ENCODE results near the gene RNF217.

RNF217 gene

DNA sequence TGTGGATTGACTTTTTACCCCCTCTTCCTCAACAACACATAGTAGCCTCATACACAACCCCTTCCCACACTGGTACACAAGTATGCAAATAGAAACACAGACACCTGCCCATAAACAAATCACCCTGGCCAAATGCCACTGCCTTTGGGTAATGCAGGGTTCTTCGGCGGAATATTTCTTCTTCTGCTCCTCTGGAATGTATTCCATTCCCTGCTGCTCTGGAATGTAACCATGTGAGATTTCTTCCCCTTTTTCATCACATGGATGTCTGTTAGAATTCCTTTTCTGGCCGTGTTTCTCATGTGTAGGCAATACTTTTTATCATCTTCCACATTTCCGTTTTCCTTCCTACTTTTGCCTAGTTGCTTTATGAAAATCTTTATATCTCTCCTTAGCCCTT, 115.2 kb downstream of the RNF217 start:
- TF ChIP-seq, protein P1, sequence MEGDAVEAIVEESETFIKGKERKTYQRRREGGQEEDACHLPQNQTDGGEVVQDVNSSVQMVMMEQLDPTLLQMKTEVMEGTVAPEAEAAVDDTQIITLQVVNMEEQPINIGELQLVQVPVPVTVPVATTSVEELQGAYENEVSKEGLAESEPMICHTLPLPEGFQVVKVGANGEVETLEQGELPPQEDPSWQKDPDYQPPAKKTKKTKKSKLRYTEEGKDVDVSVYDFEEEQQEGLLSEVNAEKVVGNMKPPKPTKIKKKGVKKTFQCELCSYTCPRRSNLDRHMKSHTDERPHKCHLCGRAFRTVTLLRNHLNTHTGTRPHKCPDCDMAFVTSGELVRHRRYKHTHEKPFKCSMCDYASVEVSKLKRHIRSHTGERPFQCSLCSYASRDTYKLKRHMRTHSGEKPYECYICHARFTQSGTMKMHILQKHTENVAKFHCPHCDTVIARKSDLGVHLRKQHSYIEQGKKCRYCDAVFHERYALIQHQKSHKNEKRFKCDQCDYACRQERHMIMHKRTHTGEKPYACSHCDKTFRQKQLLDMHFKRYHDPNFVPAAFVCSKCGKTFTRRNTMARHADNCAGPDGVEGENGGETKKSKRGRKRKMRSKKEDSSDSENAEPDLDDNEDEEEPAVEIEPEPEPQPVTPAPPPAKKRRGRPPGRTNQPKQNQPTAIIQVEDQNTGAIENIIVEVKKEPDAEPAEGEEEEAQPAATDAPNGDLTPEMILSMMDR (IDR thresholded peaks at IDR 0.05) = no peak
- Histone ChIP-seq H3K4me3 (no peak overlapping the region), H3K27ac (no peak overlapping the region)
- no peak for DNase-seq (ENCODE audit: low spot score)

DNA sequence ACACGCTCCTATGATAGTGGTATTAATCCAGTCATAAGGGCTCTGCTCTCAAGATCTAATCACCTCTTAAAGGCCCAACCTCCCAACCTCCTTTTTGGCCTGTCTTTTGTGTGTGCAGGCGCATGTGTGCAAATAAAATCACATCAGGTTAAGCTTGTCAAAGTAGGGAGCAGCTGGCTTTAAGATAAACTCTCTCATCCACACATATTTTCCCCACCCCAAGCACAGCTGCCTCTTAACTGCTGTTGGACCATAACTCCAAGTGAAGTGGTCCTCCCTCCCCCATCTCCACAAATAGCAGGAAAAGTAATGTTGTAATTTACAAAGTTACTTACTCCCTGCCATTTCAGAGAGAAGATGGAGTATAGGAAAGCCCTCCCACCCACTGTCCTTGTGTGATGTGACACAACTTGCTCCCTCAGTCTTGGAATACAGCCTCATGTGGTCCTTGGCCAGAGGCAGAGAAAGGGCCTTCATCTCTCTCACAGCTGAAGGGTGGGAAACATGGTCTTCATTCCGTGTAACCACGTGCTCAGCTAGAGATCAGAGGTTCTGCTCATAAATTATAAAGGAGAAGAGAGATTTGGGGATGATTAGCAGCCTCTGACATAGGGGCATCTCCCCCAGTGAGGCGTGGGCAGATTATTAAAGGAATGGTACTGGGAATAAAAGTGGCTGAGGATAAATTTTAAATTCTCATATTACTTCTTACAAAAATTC, 116.5 kb downstream of the RNF217 start:
- TF ChIP-seq, protein P1 (IDR thresholded peaks at IDR 0.05) = no peak
- DNase-seq (ENCODE audit: low spot score) = no peak
- H3K27ac ChIP-seq = no peak overlapping the region
- H3K4me3 ChIP-seq = no peak overlapping the region

DNA sequence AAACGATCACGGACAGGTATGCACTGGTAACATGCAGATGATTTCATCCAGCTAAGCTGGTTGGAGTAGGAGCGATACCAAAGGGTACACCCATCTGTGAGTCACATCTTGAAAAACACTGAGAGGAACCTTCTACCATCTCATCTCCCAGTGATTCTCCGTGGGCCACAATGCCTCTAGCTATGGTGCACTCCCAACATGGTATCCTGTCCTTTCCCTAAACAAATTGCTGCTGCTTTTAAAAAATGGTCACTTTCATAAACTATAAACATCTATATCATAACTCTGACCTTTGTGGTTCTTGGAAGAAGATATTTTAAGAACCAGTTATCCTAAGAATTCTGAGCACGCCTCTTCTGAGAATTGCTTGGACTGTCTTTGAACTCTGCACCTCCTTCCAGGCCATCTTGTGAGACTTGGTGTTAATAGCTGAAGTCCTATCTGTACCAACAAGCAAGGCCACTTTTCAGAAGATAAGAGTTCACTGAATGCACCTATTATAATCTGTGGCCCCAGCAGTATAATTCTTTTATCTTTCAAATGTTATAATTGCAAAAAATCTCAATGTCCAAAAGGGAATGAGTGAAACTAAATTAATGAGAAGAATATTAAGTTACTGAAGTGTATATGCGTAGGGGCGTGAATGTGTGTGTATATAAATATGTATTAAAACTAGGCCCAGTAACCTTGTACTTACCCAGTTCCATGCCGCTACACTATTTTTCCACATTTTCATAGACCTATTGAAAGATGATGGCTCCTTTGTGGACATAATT, 120.9 kb downstream of the RNF217 start:
- no peak overlapping the region for H3K4me3 ChIP-seq
- H3K27ac ChIP-seq = no peak overlapping the region
- TF ChIP-seq, protein P1 (IDR thresholded peaks at IDR 0.05) = no peak
- no peak for DNase-seq (ENCODE audit: low spot score)

DNA sequence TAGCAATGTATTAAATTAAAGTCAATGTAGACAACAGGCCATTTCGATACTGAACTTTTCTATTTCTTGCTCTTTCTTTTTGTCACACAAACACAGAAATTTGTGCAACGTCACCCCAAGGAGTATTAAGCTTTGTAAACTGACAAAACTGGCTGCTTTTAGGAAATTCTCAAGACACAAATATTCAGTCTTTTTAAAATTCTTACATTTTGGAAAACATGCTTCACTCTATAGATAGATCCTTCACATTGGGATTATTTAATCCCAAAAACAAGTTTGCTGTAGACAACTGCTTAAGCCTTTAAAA, 121.4 kb downstream of the RNF217 start:
- TF ChIP-seq, protein P1 (IDR thresholded peaks at IDR 0.05) = no peak
- H3K27ac ChIP-seq = no peak overlapping the region
- H3K4me3 ChIP-seq = no peak overlapping the region
- DNase-seq (ENCODE audit: low spot score) = no peak

DNA sequence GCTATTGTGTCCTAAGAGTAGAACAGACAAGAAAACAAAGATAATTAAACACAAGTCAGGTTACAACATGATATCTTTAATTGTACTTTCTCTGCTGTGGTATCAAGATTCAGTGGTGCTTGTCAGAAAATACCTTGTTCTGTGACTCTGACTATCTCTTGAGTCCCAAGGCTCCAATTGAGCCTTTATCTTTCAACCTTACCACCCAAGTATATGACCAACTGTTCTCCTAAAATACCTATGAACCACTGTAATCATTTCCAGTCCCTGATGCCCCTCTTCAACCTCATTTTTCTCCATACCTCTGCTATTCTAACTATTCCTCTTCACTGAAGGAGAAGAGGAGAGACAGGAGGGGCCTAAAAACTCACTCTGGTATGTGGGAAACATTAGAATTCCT, 124.5 kb downstream of the RNF217 start:
- TF ChIP-seq, protein P1 (IDR thresholded peaks at IDR 0.05) = no peak
- H3K27ac ChIP-seq = no peak overlapping the region
- H3K4me3 ChIP-seq = no peak overlapping the region
- DNase-seq (ENCODE audit: low spot score) = no peak

DNA sequence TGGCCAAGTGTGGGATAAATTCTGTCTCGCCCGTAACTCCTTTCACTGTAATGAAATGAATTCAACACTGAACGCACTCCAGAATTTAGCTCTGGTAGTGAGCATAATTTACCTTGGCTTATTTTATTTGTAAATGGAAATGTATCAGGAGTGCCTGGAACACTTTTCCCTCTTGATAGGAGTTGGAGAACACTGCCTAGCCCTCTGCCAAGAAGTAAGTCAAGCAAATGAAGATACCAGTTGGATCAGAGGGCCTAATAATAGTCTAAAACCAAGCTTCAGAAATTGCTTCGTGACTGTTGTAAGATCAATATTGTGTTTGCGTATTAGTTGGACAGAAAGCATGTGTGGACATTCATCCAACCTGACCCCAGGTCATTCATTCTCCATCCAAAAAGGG, 126.7 kb downstream of the RNF217 start:
- Histone ChIP-seq H3K27ac (no peak overlapping the region), H3K4me3 (no peak overlapping the region)
- TF ChIP-seq, protein P1 (IDR thresholded peaks at IDR 0.05) = no peak
- DNase-seq (ENCODE audit: low spot score) = no peak

DNA sequence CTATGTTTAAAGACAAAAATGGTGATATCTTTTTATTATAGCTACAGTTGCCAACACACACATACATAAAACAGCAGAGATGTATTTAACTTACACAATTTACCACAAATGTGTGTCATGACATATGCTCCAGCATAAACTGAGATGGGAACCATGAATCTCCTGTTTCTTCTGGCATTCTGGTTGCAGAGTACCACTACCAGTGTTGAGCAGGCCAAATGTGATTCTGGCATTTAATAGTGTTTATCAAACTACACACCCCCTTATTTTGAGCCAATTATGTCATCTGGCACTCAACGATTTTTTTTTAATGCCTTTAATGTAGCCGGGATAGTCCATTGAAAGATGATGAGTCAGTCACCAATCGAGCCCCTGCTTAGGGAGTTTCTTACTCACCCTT, 132.3 kb downstream of the RNF217 start:
- DNase-seq (ENCODE audit: low spot score) = no peak
- Histone ChIP-seq H3K27ac (no peak overlapping the region), H3K4me3 (no peak overlapping the region)
- TF ChIP-seq, protein P1 (IDR thresholded peaks at IDR 0.05) = no peak
